NT2/D1 (cell line): ENCODE measurements around the gene DOK3.

ENCODE experiments used
- DNase-seq: peaks from one replicate; pipeline ENCODE4 v3.0.0-alpha.2; 2011; ENCODE audit warnings: low read depth, low spot score
- H3K27me3 ChIP-seq: 2 replicates; pipeline ENCODE4 v1.6.0; 2011; ENCODE audit warnings: mild to moderate bottlenecking; ENCODE audit not compliant: insufficient read length, insufficient read depth
- H3K36me3 ChIP-seq: 2 replicates; pipeline ENCODE4 v1.6.1; 2011; ENCODE audit warnings: mild to moderate bottlenecking, low read length, mixed read lengths; ENCODE audit not compliant: insufficient read depth, insufficient read length
- H3K4me1 ChIP-seq: 2 replicates; pipeline ENCODE4 v1.5.1; 2011; ENCODE audit not compliant: insufficient read depth, insufficient read length
- H3K4me3 ChIP-seq: 2 replicates; pipeline ENCODE4 v1.5.1; 2011; ENCODE audit warnings: low read depth; ENCODE audit not compliant: insufficient read length
- H3K9ac ChIP-seq: 2 replicates; pipeline ENCODE4 v1.6.0; 2011; ENCODE audit warnings: low read depth; ENCODE audit not compliant: insufficient read length
- H3K9me3 ChIP-seq: 2 replicates; pipeline ENCODE4 v1.5.1; 2011; ENCODE audit warnings: mild to moderate bottlenecking, low read length; ENCODE audit not compliant: insufficient read depth
- SUZ12 ChIP-seq: IDR thresholded peaks from 2 replicates; pipeline ENCODE4 v1.6.1; 2011; ENCODE audit not compliant: insufficient read length, insufficient read depth; ENCODE audit errors: extremely low read depth
- YY1 ChIP-seq: IDR thresholded peaks from 2 replicates; pipeline ENCODE4 v1.6.1; 2011; ENCODE audit not compliant: insufficient read length, insufficient read depth
- ZNF274 ChIP-seq: IDR thresholded peaks from 2 replicates; pipeline ENCODE4 v1.6.1; 2011; ENCODE audit warnings: mild to moderate bottlenecking, low read depth, low read length

The DOK3 gene

GRCh38 chr5:177484902-177485549 lies 24.6 kb downstream of the DOK3 start:
- H3K36me3 ChIP-seq: peaks cover 92% of the 10 kb centered on the region

DNA sequence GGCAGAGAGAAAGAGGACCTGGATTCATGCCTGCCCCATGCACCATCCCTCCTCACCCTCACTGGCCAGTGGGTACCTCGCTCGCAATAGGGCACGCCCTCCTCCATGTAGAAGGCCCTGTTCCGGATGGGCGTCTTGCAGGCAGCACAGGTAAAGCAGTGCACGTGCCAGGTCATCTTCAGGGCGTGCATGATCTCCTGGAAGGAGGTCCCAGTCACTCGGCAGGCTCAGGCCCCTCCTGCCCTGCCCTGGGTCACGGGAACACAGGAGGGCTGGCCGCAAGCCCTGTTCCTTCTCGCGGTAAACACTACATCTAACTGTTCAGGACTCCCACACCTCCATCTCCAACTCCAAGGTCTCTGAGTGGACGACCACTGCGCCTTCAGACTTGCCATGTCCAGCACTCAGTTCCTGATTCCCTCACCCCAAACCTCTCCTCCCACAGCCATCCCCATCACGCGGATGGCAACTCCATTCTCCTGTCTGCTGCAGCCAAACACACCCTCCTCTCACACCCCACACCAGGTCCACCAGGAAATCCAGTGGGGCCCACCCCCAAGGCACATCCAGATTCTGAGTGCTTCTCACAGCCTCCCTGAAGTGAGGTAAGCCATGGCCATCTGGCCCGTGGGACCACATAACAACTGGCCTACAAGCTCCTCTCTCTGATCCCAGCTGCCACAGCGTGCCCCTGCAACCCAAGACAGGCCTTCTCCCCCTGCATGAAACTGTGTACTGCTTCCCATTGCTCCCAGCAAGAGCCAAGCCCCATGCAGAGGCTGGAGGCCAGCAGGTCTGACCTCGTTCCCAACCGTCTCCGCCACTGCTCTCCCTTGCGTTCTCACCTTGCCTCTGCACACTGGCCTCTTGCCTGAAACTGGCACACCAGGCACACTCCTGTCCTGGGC lies 25.4 kb downstream of the DOK3 start:
- TF ChIP-seq ZNF274 (no peak), SUZ12 (no peak), YY1 (no peak)
- peaks cover 92% of the 10 kb centered on the region for H3K36me3 ChIP-seq
- H3K9ac ChIP-seq: peak overlapping the region; percentile 26
- no peak for DNase-seq
- no peaks in the 10 kb centered on the region for H3K9me3 ChIP-seq
- peaks cover 16% of the 10 kb centered on the region for H3K4me1 ChIP-seq
- H3K4me3 ChIP-seq: no peak overlapping the region
- H3K27me3 ChIP-seq: no peaks in the 10 kb centered on the region

More at GRCh38 chr5:177484902-177485549, 24.6 kb downstream of the DOK3 start:
- peaks cover 24% of the 10 kb centered on the region for H3K4me1 ChIP-seq
- TF ChIP-seq SUZ12 (no peak), ZNF274 (no peak), YY1 (no peak)
- DNase-seq: no peak
- H3K9ac ChIP-seq: peak overlapping the region; percentile 26
- no peaks in the 10 kb centered on the region for H3K27me3 ChIP-seq
- no peaks in the 10 kb centered on the region for H3K9me3 ChIP-seq
- H3K4me3 ChIP-seq: no peak overlapping the region

- TF ChIP-seq ZNF274: no peak
- TF ChIP-seq SUZ12: no peak
- TF ChIP-seq YY1: no peak
- no peak for DNase-seq
- Histone ChIP-seq H3K4me3 (no peak overlapping the region), H3K9me3 (no peaks in the 10 kb centered on the region), H3K4me1 (peaks cover 10% of the 10 kb centered on the region), H3K36me3 (peaks cover 91% of the 10 kb centered on the region), H3K27me3 (no peaks in the 10 kb centered on the region), H3K9ac (no peak overlapping the region)
These were observed 26.6 kb downstream of the DOK3 start for GRCh38 chr5:177483042-177483441.

- no peak for TF ChIP-seq SUZ12
- no peak for TF ChIP-seq ZNF274
- TF ChIP-seq YY1: no peak
- DNase-seq: no peak
- no peaks in the 10 kb centered on the region for H3K27me3 ChIP-seq
- no peak overlapping the region for H3K9ac ChIP-seq
- peaks cover 10% of the 10 kb centered on the region for H3K4me1 ChIP-seq
- no peaks in the 10 kb centered on the region for H3K9me3 ChIP-seq
- H3K4me3 ChIP-seq: no peak overlapping the region
- peaks cover 91% of the 10 kb centered on the region for H3K36me3 ChIP-seq
These were observed 27.2 kb downstream of the DOK3 start for GRCh38 chr5:177482359-177482795.

GRCh38 chr5:177479774-177480173 lies 29.9 kb downstream of the DOK3 start:
- Histone ChIP-seq H3K4me3 (no peak overlapping the region), H3K9ac (peak overlapping the region; percentile 0), H3K36me3 (peaks cover 74% of the 10 kb centered on the region), H3K4me1 (peaks cover 21% of the 10 kb centered on the region), H3K9me3 (no peaks in the 10 kb centered on the region), H3K27me3 (no peaks in the 10 kb centered on the region)
- TF ChIP-seq SUZ12: no peak
- TF ChIP-seq YY1: no peak
- no peak for TF ChIP-seq ZNF274
- DNase-seq: no peak

DNA sequence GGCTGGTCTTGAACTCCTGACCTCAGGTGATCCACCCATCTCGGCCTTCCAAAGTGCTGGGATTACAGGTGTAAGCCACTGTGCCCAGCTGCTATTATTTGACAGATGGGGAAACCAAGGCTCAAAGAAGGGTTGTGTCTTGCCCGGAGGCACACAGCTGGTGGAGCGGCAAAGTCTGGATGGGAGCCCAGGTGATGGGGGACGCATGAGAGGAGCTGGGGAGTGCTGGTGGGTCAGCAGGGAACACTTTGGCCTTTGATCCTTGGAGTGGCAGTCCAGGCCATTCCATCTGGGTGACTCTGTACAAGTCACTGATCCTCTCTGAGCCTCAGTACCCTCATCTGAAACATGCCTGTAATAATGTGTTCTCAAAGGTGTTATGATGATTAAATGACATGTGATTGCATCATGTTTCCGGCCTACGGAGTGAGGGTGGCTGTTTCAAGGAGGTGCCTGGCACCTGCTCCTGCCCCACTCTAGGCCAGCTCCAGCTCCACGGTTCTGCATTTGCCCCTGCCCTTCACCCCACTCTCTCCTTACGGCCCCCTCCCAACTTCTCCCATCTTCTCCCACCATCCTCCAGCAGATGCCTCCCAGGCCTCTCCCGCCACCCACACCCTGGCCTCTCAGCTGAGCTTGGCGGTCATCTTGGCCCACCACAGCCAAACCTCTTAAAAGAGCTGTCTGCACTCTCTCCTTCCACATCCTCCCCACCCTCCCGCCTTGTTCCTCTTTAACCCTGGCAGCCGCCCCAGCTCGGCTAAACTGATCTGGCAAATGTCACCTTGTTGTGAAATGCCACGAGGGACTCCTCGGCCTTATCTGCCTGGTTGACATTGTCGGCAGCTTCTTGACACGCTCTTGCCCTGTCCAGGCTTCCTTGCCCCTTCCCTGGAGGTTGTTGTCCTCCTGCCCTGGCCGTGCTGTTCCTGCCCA lies 30.6 kb downstream of the DOK3 start:
- H3K36me3 ChIP-seq: peaks cover 66% of the 10 kb centered on the region
- H3K4me3 ChIP-seq: no peak overlapping the region
- peaks cover 18% of the 10 kb centered on the region for H3K4me1 ChIP-seq
- no peak overlapping the region for H3K9ac ChIP-seq
- H3K9me3 ChIP-seq: no peaks in the 10 kb centered on the region
- no peak for TF ChIP-seq ZNF274
- no peak for TF ChIP-seq SUZ12
- no peak for TF ChIP-seq YY1
- DNase-seq: no peak
- H3K27me3 ChIP-seq: no peaks in the 10 kb centered on the region
